Astrocyte of the spinal cord (primary cell): ENCODE measurements around the gene CLTCL1.
"Not testable (repeated sequence)": the region's sequence is repeated elsewhere in the genome, so short reads cannot be mapped to it uniquely, and the experiment has no call there.

Experiments used
- DNase-seq: peaks from one replicate; pipeline ENCODE4 v3.0.0; 2011; ENCODE audit warnings: low read depth, low spot score
- H3K4me3 ChIP-seq: 2 replicates; pipeline ENCODE4 v1.5.1; 2011; ENCODE audit warnings: low read depth, mild to moderate bottlenecking, low read length, moderate library complexity
- in situ Hi-C: cut with HindIII; loops from 2 replicates; pipeline ENCODE4 v1.10.0; 2017; ENCODE audit warnings: low sequenced_read_pairs
- TF ChIP-seq, protein P1 (sequence below): IDR thresholded peaks from 2 replicates; pipeline ENCODE4 v1.5.1; 2012; ENCODE audit warnings: low read depth, mild to moderate bottlenecking, low read length, inconsistent platforms

The CLTCL1 gene

GRCh38 chr22:19207401-19207808 lies 84.1 kb downstream of the CLTCL1 start:
- no peak for DNase-seq
- in situ Hi-C loops: no loop called here
- H3K4me3 ChIP-seq: no peak overlapping the region
- TF ChIP-seq, protein P1, sequence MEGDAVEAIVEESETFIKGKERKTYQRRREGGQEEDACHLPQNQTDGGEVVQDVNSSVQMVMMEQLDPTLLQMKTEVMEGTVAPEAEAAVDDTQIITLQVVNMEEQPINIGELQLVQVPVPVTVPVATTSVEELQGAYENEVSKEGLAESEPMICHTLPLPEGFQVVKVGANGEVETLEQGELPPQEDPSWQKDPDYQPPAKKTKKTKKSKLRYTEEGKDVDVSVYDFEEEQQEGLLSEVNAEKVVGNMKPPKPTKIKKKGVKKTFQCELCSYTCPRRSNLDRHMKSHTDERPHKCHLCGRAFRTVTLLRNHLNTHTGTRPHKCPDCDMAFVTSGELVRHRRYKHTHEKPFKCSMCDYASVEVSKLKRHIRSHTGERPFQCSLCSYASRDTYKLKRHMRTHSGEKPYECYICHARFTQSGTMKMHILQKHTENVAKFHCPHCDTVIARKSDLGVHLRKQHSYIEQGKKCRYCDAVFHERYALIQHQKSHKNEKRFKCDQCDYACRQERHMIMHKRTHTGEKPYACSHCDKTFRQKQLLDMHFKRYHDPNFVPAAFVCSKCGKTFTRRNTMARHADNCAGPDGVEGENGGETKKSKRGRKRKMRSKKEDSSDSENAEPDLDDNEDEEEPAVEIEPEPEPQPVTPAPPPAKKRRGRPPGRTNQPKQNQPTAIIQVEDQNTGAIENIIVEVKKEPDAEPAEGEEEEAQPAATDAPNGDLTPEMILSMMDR: no peak

DNA sequence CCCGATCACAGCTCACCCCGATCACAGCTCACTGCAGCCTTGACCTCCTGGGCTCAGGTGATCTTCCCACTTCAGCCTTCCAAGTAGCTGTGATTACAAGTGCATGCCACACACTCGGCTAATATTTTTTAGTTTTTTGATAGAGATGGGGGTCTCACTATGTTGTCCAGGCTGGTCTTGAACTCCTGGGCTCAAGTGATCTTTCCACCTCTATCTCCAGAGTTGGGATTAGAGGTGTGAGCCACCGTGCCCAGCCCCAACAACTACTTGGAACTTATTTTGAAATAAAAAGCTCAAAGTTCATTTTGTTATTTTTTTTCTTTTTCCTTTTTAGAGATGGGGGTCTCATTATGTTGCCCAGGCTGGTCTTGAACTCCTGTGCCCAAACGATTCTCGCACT lies 85.2 kb downstream of the CLTCL1 start:
- TF ChIP-seq, protein P1: no peak
- no peak overlapping the region for H3K4me3 ChIP-seq
- DNase-seq: no peak
- in situ Hi-C loops: no loop called here

- in situ Hi-C loops: no loop called here
- TF ChIP-seq, protein P1: no peak
- no peak for DNase-seq
- H3K4me3 ChIP-seq: no peak overlapping the region
Measured at GRCh38 chr22:19204640-19205039, 86.9 kb downstream of the CLTCL1 start.

DNA sequence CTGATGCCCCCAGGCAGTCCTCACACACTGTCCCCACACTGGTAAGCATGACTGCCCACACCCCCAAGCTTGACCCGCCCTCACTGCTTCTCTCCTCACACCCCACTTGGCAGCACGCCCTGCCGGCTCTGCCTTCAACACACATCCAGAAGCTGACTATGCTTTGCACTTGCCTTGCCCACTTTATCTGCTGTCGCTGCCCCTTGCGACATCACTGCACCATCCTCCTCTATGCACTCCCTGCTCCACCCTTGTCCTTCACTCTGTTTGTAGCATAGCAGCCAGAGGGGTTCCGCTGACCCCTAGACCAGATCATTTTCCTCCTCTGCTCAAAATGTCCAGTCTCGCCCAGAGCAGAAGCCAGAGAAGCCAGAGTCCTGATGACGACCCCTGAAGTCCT lies 87.7 kb downstream of the CLTCL1 start:
- no peak overlapping the region for H3K4me3 ChIP-seq
- in situ Hi-C loops: no loop called here
- no peak for DNase-seq
- TF ChIP-seq, protein P1: no peak

DNA sequence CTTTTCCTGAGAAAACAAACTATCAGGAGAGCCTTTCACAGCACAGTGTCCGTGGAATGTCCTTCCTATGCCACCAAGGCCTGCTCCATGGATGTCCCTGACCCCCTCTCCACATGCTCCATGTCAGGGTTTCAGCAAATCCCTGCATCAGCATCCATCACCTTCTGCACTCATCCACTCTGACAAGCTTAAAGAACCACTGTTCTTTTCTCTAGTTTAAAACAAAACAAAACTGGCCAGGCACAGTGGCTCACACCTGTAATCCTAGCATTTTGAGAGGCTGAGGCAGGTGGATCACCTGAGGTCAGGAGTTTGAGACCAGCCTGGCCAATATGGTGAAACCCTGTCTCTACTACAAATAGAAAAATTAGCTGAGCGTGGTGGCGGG lies 88.7 kb downstream of the CLTCL1 start:
- in situ Hi-C loops: not testable (repeated sequence)

DNA sequence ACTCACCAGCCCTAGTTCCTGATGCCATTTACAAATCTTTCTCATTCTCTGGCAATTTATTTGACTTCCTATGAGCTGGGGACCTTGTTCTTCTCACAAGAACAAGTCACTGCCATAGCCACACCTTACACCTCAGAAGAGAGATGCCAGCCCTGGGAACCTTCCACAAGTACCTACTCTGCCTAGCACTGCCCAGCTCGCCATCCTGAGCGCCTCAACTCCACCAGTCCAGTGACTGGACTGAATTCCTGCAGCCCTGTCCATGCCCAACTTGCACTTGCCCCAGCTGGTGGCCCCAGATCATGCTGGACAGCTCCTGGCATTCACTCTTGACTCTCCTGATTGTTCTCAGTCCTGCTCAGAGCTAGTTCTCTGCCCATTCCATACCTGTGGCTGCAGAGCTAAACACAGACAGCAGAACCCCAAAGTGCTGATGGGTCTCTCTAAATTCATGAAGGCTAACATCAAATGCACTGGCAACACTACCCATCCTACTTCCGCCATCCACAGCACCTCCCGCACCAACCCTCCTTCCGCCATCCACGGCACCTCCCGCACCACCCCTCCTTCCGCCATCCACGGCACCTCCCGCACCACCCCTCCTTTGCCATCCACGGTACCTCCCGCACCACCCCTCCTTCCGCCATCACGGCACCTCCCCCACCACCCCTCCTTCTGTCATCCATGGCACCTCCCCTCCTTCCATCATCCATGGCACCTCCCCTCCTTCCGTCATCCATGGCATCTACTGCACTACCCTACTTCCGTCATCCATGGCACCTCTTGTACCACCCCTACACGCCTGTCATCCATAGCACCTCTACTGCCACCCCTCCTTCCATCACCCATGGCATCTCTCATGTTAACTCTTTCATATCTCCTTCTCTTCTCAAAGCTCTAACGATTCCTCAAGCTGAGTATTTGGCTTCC lies 89.4 kb downstream of the CLTCL1 start:
- in situ Hi-C loops: no loop called here
- no peak for DNase-seq
- TF ChIP-seq, protein P1: no peak
- no peak overlapping the region for H3K4me3 ChIP-seq

More for the DNA sequence above, 88.7 kb downstream of the CLTCL1 start:
- not testable (repeated sequence) for DNase-seq, H3K4me3 ChIP-seq

DNA sequence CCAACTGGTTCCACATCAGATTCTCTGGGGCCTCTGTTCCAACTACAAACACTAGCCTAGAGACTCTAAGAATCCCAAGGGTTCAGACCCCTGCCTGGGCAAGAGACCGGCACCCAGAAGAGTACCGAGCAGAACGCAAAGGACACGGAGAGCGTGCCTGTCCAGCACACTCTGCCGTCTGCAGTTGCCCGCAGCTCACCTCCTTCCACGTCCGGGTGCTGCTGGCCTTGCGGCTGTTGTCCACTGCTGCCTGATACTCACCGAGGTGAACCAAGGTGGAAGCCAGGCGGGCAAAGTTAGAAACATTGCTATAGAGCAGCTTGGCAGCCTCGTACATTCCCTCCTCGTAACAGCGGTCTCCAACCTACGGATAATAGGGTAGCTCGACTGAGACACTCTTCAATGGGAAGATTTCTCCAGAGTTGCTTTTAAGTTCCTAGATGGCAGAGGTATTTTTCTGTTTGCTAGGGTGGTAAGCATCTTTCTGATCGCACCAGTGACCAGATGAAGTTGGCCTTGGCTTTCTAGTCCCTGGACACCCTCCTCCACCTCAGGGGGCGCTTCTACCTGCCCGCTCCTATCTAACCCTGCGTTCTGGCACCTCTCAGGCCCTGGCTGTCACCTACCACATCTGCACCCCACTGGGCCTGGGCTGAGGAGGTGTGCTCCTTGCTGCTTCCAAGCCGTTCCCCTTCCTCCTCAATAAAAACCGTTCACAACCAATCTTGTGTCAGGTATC lies 90.2 kb downstream of the CLTCL1 start:
- no peak for DNase-seq
- in situ Hi-C loops: no loop called here
- H3K4me3 ChIP-seq: no peak overlapping the region
- TF ChIP-seq, protein P1: no peak
